Keratinocyte (primary cell): Measurements from ENCODE around the gene OSBPL1A.

ENCODE experiments used
- EZH2 ChIP-seq: IDR thresholded peaks from one replicate; pipeline ENCODE4 v1.6.1; 2012; ENCODE audit warnings: inconsistent platforms, mild to moderate bottlenecking, low read length, moderate library complexity
- TF ChIP-seq, protein P1 (sequence below), 3 experiments: IDR thresholded peaks in 1 of 3; conservative IDR thresholded peaks in 1 of 3; optimal IDR thresholded peaks in 1 of 3; 2 replicates in 2 of 3; 3 replicates in 1 of 3; pipeline versions ENCODE3 to v1.5.1; 2011; ENCODE audit warnings: low read length in 3 of 3, mild to moderate bottlenecking in 3 of 3, moderate library complexity in 2 of 3, control low read depth in 1 of 3, inconsistent platforms in 1 of 3; ENCODE audit not compliant: insufficient read depth in 2 of 3; ENCODE audit errors: extremely low read depth in 1 of 3

GRCh38 chr18:24195296-24196053 is 202.1 kb downstream of the OSBPL1A start:
- no peak for TF ChIP-seq EZH2
- TF ChIP-seq, protein P1, sequence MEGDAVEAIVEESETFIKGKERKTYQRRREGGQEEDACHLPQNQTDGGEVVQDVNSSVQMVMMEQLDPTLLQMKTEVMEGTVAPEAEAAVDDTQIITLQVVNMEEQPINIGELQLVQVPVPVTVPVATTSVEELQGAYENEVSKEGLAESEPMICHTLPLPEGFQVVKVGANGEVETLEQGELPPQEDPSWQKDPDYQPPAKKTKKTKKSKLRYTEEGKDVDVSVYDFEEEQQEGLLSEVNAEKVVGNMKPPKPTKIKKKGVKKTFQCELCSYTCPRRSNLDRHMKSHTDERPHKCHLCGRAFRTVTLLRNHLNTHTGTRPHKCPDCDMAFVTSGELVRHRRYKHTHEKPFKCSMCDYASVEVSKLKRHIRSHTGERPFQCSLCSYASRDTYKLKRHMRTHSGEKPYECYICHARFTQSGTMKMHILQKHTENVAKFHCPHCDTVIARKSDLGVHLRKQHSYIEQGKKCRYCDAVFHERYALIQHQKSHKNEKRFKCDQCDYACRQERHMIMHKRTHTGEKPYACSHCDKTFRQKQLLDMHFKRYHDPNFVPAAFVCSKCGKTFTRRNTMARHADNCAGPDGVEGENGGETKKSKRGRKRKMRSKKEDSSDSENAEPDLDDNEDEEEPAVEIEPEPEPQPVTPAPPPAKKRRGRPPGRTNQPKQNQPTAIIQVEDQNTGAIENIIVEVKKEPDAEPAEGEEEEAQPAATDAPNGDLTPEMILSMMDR (optimal IDR thresholded peaks at IDR 0.05 in 1 of 3, IDR thresholded peaks at IDR 0.05 in 1 of 3, conservative IDR thresholded peaks at IDR 0.05 in 1 of 3; ENCODE audit: extremely low read depth in 1 of 3, insufficient read depth in 2 of 3, low read length in 3 of 3) = no peak
